ENCODE results near the gene DPYD.

The DPYD gene

DNA sequence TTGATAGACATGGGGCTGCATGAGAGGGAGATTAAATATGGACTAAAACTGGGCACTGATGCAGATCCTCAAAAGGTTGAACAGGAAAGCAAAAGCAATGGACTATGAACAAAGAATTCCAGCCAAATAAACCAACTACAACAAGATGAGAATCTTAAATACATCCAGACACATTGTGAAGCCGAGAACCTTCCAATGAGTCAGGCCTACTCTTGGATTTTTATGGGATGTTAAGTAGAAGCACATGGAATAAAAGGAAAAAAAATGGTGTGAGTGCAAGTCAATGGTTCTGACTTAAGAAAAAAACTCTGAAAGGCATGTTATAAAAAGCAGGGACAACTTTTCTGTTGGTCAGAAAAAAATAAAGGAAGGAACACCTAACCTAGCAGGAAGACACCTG, 227.2 kb downstream of the DPYD start:
- no peak for DNase-seq (ENCODE audit: low read depth)

DNA sequence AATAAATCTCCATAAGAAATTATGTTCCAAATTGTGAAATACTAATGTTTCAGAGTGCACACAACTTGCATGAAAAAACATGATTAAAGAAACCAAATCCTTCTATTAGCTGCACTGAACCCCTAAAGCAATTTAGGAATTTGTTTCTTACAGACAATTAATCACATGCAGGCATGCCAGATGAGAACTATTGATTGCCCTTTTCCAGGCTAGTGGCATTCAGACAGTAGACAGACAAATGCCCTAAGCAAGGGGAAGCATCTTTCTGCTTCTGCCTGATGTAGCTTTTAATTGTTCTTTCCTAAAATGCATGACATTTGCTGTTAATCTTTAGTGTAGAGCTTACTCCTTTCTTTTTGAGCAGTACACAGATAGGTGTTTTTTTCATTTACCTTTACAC, 229.5 kb downstream of the DPYD start:
- no peak for DNase-seq (ENCODE audit: low read depth)

DNA sequence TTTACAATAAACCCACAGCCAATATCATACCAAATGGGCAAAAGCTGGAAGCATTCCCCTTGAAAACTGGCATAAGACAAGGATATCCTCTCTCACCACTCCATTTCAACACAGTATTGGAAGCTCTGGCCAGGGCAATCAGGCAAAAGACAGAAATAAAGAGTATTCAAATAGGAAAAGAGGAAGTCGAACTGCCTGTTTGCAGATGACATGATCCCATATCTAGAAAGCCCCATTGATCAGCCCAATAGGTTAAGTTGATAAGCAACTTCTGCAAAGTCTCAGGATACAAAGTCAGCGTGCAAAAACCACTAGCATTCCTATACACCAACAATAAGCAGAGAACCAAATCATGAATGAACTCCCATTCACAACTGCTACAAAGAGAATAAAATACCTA, 235.5 kb downstream of the DPYD start:
- no peak for DNase-seq (ENCODE audit: low read depth)

DNA sequence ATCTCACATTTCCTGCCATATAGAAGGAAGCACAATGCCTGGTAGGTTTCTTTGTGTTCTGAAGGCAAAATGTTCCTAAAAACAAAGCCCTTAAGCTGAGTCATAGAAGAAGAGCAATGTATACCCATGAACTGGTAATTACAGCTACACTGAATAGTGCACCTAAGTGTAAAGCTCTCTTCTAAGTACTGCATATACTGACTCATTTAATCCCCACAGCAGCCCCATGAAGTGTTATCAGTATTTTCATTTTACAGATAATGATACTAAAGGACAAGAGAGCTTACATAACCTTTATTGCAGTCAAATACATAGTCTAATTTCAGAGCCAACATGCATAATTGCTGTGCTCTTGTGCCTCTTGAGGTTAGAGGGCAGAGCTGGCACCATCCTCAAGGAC, 239.9 kb downstream of the DPYD start:
- peak; percentile 21 for DNase-seq (ENCODE audit: low read depth)

DNA sequence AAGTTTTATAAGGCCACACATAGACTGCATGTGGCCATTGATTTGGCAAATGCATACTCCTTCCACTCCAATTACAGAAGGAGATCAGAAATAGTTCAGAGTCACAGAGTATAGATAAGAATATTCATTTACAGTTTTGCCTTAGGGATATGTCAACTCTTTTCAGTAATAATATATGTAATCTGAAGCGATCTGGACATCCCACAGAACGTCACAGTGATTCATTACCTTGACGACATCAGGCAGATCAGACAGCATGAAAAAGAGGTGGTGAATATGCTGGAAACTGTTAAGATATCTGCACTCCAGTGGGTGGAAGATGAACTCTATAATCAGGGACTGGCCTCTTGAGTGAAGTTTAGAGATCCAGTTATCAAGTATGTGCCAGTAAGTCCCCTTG, 240.4 kb downstream of the DPYD start:
- peak; percentile 3 for DNase-seq (ENCODE audit: low read depth)

DNA sequence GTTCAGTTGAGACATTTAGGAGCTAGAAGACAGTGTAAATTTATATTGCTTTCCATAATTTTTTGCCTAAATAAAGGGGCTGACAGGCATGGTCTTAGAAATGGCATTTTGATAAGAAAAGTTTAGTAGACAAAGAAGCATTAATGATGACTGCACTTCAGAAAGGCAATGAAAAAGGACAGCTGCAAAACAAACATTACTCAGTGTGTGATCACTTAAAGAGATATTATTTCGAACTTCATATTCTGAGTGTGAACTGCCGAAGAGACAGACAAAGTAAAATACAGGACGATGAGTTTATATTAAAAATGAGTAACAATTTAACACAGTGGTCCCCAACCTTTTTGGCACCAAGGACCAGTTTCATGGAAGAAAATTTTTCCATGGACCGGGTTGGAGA, 243.1 kb downstream of the DPYD start:
- no peak for DNase-seq (ENCODE audit: low read depth)

DNA sequence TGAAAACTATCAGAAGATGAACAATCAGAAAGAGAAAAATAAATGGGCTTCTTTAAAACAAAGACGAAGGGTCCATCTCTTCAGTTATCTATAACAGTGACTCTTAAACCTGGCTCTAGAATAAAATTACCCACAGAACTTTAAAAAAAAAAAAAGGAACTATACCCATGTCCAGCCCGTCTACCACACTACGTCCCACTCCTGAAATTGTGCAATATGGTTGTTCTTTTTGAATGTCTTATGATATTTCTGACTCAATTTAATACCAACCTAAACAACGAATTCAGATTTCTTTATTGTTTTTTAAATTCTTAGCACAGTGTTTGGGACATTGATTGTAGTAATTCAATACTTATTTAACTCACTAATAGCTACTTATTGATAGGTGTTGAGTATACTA, 246.3 kb downstream of the DPYD start:
- no peak for DNase-seq (ENCODE audit: low read depth)

DNA sequence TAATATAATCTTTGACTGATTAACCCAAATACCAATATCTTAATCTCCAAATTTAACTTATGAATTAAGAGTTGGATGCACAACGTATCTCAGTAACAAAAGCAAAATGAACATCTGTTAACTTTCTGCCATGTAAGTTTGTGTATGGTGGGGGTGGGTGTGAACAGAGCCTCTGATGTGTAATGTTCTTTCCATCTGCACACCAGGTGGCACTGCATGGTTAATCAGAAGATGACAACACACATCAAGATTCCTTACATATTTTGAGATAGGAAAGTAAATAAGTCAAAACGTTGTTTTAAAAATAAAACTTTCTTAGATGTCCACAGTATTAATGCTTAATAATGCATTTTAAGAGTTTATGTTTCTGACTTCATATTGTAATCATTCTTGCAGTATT, 251.9 kb downstream of the DPYD start:
- peak; percentile 79 for DNase-seq (ENCODE audit: low read depth)

DNA sequence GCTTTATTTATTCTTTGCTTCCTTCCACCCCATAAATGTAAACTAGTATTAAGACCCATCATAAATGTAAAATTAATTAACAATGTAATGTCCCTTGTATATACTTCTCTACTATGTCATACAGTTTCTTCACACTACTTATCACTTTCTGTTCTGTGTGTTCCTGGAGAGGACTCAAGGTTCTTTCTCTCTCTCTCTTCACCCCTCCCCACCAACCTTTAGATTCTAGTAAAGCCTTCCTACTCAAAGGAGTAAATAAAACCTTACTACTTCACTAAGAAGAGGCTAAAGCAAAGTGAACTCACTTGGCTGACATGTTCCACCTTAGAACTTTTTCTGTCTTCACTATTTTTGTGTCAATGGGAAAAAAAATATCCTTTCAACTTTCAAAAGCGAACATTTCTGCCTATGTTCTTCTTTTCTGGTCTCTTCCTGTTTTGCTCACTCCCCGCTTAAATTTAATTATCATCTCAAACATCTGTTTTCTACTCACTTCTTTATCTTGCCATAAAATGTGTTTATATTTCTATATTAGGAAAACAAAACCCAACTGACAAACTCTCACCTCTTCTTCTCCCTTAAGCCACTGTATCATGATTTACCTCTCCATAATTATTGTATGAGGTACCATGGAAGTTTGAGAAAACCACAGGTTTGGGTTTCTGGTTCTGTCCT, 260.3 kb downstream of the DPYD start:
- no peak for DNase-seq (ENCODE audit: low read depth)

DNA sequence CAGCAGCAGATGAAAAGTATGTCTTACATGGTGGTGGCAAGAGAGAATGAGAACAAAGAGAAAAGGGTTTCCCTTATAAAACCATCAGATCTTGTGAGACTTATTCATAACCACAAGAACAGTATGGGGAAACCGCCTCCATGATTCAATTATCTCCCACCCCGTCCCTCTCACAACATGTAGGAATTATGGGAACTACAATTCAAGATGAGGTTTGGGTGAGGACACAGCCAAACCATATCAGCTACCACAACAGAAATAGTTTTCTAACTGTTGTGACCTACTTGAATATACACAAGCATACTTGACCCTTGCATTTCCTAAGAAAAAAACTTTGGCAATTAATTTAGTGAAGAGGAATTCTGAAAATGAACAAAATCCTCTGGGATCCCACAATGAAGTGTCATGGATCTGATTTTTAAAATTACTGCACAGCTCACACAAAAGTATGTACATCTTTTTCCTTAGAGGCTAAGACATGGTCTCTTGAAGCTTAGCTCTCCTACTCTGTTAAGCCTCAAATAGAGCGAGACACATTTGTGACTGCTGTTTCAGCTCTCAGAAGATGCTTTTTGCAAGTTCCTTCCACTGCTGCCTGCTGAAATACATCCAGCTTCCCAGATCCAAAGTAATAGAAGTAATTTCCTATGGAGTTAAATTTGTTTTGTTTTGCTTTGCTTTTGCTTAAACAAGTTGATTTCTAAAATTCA, 265.8 kb downstream of the DPYD start:
- no peak for DNase-seq (ENCODE audit: low read depth)

DNA sequence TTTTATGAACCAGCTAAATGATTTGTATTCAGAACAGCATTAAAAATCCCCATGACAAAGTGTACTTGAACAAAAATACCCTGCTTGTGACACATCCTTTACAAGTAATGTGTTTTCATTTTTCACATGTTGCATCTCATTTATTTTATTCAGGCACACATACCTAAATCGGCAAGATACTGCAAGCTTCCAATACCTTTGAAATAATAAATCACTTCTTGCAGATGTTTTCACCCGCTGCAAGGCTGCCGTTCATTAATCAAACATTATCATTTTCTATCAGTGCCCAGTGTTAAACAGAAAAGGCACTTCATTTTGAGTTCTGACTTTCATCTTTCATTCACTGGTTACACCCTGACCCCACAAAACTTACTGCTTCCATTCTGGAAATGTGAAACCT, 269.6 kb downstream of the DPYD start:
- DNase-seq (ENCODE audit: low read depth) = no peak

DNA sequence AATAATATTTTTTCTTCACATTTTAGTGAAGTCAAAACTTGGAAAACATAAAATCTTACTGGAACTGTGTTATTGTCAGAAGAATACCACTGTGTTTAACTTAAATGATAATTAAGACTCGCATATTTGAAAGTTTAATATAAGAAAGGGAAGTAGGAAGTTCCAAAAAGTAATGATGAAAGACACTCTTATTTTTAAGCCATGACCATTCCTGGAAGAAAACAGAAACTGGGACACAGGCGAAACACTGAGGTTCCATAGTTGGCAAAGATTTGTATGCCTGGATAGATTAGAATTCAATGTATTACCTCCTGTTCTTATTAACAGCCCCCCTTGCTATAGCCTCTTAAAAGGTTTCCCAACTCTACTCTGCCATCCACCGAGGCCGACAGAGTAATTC, 271.2 kb downstream of the DPYD start:
- DNase-seq (ENCODE audit: low read depth) = no peak

DNA sequence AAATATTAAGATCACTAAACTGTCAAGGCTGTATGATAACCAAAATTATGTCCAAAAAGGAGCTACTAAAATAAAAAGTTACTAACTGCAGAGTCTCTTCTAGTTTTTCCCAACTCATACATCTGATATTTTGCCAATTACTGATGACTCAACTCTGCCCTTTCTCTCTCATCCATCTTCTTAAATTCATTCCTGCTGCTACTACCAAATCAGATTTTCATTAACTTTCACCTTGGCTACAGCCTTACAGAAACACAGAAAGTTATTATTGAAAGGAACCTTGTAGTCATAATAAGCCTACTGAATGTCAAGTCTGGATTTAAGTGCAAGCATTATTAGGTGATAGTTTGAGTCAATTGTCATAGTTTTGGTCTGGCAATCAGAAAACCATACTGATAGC, 273.1 kb downstream of the DPYD start:
- DNase-seq (ENCODE audit: low read depth) = peak; percentile 75

DNA sequence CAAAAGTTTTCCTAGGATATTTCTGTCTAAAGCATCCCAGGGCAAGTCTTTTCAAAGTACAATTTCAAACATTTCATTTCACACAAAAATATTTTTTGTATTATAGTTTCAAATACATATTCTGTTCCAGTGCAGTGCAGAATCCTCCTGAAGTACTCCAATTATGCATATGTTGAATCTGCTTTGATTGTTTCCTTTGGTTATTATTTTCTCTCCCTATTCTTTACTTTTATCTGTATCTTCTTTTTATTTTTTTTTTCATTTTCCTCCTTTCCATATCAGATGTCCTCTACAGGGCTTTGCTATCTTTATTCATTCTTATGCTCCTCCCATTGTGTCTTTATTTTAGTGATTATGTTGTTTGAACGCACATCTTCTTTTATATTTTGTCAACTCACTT, 274.8 kb downstream of the DPYD start:
- no peak for DNase-seq (ENCODE audit: low read depth)

DNA sequence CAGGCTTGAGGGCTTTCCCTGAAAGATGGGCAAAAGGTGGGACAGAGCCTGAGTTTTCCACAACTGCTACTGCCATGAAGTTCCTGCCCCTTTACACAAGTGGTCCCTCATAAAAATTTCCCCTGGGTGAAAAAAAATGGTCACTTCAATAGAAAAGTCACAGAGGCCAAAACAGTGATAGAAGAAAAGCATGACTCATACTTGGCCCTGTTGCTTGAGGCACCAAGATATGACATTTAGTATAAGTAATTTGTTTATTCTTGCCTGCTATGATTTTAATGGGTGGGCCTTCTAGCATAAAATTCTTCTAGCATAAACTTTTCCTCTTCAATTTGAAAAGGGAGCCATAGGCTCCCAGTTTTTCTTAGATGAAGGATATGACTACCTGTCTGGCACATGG, 280.2 kb downstream of the DPYD start:
- no peak for DNase-seq (ENCODE audit: low read depth)

DNA sequence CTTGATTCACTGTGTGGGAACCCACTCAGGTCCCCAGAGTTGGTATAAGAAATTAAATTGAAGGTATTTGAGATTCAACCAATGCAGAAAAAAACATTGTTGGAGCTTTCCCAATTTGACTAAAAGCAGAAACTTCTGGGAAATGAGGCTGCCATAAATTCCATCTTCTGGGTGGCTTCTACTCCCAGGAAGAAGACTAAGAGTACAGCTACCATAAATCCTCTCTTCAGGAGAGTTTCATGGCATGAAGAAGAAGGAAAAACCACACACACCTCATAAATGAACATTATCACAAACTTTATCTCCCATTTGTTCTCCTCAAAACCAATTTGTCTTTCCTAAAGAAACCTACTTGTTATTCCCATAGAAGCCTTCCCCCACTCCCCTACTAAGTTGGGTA, 283.9 kb downstream of the DPYD start:
- DNase-seq (ENCODE audit: low read depth) = no peak

DNA sequence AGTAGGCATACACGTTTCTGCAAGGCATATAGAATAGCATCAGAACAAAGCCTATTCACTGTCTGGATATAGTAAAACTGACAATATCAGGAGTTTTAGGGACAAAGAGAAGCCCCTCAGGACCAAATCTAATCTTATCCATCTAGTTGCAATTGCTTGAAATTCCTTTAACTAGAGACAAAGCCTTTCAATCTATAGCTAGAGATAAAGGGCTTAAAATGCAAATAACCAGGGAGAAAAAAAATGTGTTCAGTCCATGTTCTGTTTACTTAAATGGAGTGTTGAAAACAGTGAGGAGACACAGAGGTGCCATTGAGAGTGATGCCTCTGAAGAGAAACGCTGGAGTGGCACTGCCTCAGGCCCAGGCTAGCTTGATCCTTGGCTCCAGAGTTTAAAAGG, 286.1 kb downstream of the DPYD start:
- no peak for DNase-seq (ENCODE audit: low read depth)

DNA sequence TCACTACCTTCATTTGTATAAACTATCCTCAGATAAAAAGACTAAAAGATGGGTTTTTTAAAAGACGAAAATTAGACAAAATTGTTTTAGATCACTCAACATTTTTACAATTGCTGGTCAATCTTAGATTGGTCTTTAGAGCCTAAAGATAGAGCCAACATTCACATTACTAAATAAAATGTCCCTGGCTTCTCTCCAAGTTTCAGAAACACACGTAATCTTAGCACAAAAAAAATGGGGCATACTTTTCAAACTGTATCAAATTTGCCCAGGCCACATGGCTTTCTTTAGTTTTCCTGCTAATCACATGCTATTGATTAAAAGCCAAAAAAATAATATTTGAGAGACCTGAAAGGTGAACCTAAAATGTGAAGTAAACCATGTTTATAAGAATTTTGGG, 288.1 kb downstream of the DPYD start:
- DNase-seq (ENCODE audit: low read depth) = peak; percentile 56

DNA sequence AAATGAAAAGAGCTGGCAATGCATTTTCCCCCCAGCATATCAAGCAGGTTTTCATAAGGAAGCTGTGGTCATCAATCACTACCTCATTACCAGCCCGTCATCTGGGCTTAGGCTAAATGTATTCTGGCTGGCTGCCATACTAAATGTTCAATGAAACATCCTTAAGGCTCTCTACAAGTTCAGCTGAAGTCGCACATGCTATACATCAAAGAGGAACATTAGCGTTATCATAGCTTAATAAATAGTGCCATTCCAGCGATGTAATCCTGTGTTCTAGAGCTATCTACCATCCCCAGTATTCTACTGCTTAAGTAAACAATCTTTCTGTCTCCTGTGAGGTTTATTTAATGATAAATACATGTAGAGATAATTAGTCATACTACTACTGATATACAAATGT, 288.8 kb downstream of the DPYD start:
- peak; percentile 74 for DNase-seq (ENCODE audit: low read depth)

DNA sequence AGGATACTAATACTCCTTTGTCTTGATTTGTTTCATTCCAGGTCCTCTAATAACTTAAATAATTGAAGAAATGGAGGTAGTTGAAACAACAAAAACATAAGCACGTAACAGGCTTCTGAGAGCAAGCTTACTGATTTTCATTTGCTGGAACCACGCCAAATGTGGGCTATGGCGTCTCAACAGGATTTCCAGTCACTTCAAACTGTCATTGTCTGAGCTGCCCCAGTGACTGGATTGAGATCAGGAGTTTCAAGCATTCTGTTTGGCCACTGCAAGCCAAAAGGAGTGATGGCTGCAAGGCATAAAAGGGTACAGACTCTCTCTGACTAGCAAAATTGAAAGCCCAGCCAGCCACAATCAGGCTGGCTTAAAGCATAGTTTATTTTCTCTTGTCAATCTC, 289.9 kb downstream of the DPYD start:
- peak; percentile 26 for DNase-seq (ENCODE audit: low read depth)

DNA sequence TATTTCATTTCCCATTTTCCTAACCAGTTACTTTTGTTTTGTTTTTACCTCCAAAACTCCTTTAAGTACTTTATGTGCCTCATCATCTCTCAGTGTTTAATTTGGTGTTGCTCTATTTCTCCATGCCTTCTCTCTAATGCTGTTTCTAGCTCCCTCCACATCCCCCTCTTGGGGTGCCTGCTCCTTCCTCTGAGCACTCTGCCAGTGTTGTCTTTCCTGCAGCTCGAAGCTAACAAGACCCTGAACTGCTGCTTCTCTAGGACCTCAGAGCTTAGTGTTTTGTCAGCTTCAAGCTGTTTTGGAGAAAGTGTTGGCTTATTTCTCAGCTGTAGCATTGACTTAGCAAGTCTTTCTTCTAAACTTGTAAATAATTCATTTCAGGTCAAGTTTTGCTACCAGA, 290.6 kb downstream of the DPYD start:
- DNase-seq (ENCODE audit: low read depth) = no peak

DNA sequence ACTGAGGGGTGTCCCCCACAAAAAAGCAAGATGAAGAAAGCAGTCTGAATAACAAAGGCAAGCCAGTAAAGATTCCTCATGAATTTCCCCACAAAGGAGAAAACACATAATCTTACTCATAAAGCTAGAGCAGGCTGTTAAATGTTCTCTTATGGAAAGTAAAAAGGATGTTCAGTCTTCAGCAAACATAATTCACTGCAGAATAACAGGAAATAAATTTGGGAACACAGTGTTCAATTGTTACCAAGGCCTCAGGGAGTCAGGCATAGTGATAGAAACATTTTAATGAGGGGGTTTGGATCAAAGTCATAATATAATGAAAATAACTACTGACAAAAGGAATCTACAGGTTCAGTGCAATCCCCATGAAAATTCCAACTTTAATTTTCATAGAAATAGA, 297.6 kb downstream of the DPYD start:
- no peak for DNase-seq (ENCODE audit: low read depth)

DNA sequence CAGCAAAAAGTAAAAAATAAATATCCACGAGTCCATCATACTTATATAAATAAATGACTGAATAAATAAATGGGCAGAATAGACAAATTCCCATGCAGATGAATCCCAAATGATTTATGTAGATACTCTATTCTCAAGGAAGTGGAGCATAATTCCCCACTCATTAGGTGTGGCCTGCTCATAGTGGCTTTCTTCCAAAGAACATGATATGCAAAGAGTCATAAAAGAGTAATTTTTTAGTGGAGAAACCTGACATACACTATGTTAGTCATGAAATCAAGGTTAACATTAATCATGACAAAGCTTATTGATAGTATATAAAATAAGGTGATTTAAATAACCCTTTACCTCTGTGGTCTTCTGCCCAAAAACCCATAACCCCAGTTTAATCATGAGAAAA, 298.9 kb downstream of the DPYD start:
- DNase-seq (ENCODE audit: low read depth) = peak; percentile 26

DNA sequence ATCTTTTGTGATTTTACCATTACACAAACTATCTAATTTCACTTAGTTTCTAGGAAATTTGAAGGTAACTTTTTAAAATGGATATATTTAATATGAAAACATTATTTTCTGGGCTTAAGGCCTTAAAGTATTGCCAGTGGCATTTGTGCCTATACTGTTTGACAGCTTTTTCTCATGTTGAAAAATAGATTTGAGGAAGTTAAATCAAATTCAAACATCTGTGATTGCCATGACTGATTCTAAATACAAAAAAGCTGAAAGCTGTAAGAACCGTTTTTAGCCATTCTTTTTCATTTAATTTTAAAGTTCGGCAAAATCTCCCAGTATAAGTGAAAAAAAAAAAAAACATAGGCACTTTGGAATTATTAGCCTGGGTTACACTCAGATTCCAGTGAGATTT, 301.1 kb downstream of the DPYD start:
- no peak for DNase-seq (ENCODE audit: low read depth)
